GM12874 (cell line): Measurements from ENCODE around the gene WNT8B.

Source experiments
- TF ChIP-seq, protein P1 (sequence below): IDR thresholded peaks from 2 replicates; pipeline ENCODE4 v1.5.1; 2011; ENCODE audit warnings: low read depth, mild to moderate bottlenecking, control low read depth, low read length, moderate library complexity; ENCODE audit not compliant: insufficient read depth

Gene WNT8B

DNA sequence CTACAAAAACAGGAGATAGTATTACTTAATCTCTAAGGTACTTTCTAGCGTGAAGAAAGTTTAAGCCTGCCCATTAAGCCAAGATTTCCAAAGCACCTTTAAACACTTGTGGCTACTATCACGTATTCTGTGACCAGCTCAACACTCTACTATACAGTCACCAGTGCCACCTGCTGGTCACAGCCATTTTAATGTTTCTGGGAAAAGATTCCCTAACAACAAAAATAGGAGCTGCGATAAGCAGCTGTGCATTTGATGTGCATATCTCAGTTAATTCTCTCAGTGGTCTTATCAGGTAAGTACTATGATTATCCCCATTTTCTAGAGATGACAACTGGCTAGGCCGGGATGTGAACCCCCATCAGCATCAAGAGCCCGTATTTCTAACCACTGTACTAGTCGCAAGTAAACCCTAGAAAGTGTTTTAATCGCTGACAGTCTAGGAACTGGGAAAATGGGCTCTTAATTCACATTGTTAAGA is 56.0 kb downstream of the WNT8B start:
- TF ChIP-seq, protein P1, sequence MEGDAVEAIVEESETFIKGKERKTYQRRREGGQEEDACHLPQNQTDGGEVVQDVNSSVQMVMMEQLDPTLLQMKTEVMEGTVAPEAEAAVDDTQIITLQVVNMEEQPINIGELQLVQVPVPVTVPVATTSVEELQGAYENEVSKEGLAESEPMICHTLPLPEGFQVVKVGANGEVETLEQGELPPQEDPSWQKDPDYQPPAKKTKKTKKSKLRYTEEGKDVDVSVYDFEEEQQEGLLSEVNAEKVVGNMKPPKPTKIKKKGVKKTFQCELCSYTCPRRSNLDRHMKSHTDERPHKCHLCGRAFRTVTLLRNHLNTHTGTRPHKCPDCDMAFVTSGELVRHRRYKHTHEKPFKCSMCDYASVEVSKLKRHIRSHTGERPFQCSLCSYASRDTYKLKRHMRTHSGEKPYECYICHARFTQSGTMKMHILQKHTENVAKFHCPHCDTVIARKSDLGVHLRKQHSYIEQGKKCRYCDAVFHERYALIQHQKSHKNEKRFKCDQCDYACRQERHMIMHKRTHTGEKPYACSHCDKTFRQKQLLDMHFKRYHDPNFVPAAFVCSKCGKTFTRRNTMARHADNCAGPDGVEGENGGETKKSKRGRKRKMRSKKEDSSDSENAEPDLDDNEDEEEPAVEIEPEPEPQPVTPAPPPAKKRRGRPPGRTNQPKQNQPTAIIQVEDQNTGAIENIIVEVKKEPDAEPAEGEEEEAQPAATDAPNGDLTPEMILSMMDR: peak; percentile 43; the same call in 1 of the 2 replicates

DNA sequence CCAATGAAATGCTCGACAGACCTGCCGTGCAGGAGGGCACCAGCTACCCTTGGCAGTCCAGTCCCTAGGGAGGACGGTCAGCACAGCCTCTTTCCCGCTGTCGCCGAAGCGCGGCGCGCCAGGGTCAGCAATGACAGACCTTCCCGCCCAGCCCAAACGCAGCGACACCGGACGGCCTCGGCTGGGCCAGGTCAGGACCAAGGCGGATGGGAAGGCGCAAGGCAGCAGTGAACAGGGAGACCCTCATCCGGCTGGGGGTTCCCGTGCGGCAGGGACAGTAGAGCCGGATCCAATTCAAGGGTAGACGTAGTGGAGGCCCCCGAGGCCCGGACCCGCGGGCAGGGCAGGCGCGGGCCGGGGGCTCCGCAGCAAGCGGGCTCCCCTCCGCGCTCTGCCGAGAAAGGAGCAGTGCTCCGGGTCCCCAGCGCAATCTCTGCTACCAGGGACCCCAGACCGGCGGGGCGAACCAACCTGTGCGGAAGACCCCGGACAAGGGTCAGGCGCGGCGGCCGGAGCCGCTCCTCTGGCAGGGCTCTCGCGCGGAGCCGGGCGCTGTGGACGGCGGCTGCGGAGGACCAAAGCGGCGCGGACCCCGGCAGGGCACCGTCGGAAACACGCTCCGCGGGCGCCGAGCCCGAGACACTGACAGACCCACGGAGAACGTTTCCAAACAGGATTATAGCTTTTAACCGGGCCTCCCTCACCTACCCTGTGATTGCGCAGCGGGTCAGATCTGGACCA is 56.7 kb downstream of the WNT8B start, which contains the start of gene SEC31B:
Gene SEC31B, minus strand, starts transcription at position 551 of the 741 bp plus-strand sequence. CDS start 2,909 bp downstream, outside the sequence.
- TF ChIP-seq, protein P1: no peak

DNA sequence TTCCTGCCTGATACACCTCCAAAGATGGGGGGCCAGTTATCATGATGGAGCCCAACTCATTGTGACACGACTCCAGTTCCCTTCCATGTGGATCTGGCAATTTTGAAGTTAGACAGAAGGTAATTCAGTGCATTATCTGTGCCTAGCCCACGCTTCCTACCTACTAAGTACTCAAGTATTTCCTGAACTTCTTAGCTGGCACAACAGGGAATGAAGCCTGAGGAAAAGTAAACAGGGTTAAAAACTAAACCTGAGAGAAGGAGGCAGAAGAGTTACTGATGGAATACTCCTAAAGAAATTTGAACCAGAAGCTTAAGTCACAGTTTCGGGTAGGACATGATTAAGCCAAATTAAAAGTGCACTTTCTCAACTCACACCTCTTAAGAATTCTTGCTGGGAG is 58.0 kb downstream of the WNT8B start:
- TF ChIP-seq, protein P1: no peak

DNA sequence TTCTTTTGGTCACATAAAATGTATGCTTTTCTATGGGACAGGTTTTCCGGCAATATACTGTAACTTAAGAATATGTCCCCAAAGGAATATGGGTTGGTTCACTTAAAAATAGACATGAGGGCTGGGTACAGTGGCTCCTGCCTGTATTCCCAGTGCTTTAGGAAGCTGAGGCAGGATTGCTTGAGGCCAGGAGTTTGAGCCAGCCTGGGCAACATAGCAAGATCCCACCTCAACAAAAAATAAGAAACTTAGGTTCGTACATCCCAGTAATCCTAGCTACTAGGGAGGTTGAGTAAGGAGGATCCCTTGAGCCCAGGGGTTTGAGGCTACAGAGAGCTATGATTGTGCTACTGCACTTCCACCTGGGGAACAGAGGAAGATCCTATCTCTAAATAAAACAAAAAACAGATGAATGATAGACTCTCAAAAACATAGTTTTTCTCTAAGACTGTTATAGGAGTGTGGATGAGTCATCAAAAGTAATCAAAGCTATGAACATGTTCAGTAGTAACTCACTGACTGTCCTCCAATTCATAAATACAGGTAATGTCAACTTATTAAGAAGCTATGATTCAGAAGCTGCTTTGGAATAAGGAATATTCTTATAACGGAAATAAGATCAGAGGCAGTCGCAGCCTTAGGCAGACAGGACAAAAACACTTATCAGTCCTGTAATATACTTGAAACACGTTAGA is 59.4 kb downstream of the WNT8B start:
- TF ChIP-seq, protein P1: no peak

DNA sequence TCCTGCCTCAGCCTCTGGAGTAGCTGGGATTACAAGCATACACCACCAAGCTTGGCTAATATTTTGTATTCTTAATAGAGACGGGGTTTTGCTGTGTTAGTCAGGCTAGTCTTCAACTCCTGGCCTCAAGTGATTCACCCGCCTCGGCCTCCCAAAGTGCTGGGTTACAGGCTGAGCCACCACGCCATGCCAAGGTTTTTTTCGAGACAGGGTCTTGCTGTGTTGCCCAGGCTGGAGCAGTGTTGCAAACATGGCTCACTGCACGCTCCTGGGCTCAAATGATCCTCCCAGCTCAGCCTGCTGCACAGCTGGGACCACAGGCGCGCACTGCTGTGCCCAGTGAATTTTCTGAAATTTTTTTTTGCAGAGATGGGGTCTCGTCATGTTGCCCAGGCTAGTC is 60.1 kb downstream of the WNT8B start:
- TF ChIP-seq, protein P1: no peak

DNA sequence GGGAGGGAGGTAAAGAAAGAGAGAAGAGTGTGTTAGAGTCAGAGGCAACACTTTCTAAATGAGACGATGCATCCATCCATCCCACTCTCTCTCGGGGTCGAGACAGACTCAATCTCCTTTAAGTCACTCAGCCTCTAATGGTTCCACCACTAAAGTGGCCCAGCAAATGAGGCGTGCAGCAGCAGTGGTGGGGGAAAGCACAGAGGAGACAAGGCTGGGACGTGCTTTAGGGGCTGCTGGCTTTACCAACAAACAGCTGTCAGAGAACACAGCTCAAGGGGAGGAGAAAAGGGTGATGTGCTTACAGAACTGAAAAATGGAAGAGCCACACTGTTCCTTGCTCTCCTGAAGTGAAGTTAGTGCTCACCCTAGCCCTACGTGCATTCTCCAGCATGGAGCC is 61.4 kb downstream of the WNT8B start:
- TF ChIP-seq, protein P1: no peak

DNA sequence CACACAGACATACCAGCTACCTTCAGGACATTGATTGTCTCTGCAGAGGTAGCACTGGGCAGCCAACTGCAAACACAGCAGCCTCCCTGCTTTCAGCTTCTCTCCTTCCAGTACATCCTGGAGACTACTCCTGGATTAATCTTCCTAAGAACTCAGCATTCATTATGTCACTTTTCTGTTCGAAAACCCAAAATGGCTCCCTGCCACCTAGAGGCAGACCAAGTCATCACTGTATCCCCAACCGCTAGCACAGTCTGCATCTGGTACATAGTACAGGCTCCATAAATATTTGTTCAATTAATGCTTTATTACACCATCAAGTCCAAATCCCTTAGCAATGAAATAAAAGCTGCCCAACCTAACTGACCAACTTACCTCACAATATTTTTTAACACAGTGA is 61.8 kb downstream of the WNT8B start:
- TF ChIP-seq, protein P1: no peak; the same call in 1 of the 2 replicates
